ENCODE results near the gene PLIN4. TPM values are rescaled to one million over a fixed set of nuclear protein-coding genes. Genes with fewer than 3 reads are reported as not detected.

The PLIN4 gene
- total RNA-seq, 1 donor: 0.90 TPM

GRCh38 chr19:4474514-4475022 is 43.7 kb downstream of the PLIN4 start:
- DNase-seq (ENCODE audit: low read depth): peak; percentile 54
- H3K4me3 ChIP-seq (ENCODE audit: low read depth, low read length): peak overlapping the region; percentile 77
- no peak for TF ChIP-seq CTCF (IDR thresholded peaks at IDR 0.05; ENCODE audit: insufficient read depth, low read length)

GRCh38 chr19:4473763-4474513 is 44.3 kb downstream of the PLIN4 start:
- no peak for TF ChIP-seq CTCF (IDR thresholded peaks at IDR 0.05; ENCODE audit: insufficient read depth, low read length)
- peak overlapping the region; percentile 77 for H3K4me3 ChIP-seq (ENCODE audit: low read depth, low read length)
- DNase-seq (ENCODE audit: low read depth): no peak

GRCh38 chr19:4473011-4473762 is 45.1 kb downstream of the PLIN4 start:
- no peak for DNase-seq (ENCODE audit: low read depth)
- peak overlapping the region; percentile 77 for H3K4me3 ChIP-seq (ENCODE audit: low read depth, low read length)
- no peak for TF ChIP-seq CTCF (IDR thresholded peaks at IDR 0.05; ENCODE audit: insufficient read depth, low read length)

DNA sequence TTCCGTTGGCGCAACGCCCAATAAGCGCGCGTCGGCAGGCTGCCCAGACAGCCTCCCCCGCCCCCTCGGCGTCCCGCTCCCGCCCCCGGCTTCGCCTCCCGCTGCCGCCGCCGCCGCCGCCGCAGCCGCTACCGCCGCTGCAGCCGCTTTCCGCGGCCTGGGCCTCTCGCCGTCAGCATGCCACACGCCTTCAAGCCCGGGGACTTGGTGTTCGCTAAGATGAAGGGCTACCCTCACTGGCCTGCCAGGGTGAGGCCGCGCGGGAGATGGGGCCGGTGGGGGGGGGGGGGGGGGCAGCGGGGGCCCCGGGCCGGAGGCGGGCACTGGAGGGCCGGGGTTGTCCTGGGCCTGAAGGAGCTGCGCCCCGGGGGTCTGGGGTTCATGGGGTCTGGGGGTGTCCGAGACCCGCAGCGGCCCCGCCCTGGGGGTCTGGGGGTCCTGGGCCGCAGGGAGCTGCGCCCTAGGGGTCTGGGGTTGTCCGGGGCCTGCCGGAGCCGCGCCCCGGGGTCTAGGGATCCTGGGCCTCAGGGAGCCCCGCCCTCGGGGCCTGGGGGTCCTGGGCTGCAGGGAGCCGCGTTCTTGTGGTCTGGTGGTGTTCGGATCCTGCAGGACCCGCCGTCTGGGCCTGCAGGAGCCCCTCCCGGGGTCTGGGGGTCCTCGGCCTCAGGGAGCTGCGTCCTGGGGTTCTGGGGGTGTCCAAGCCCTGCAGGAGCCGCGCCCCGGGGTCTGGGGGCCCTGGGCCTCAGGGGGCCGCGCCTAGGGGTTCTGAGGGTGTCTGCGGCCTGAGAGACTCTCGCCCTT is 45.9 kb downstream of the PLIN4 start, which contains the start of gene HDGFL2:
TSS of gene HDGFL2 (plus strand) at position 124 of the 801 bp plus-strand sequence. CDS start at position 178, 54 bp downstream.
- no peak for DNase-seq (ENCODE audit: low read depth)
- no peak for TF ChIP-seq CTCF (IDR thresholded peaks at IDR 0.05; ENCODE audit: insufficient read depth, low read length)
- peak within 1 kb of the TSS; percentile 77 for H3K4me3 ChIP-seq (ENCODE audit: low read depth, low read length)

DNA sequence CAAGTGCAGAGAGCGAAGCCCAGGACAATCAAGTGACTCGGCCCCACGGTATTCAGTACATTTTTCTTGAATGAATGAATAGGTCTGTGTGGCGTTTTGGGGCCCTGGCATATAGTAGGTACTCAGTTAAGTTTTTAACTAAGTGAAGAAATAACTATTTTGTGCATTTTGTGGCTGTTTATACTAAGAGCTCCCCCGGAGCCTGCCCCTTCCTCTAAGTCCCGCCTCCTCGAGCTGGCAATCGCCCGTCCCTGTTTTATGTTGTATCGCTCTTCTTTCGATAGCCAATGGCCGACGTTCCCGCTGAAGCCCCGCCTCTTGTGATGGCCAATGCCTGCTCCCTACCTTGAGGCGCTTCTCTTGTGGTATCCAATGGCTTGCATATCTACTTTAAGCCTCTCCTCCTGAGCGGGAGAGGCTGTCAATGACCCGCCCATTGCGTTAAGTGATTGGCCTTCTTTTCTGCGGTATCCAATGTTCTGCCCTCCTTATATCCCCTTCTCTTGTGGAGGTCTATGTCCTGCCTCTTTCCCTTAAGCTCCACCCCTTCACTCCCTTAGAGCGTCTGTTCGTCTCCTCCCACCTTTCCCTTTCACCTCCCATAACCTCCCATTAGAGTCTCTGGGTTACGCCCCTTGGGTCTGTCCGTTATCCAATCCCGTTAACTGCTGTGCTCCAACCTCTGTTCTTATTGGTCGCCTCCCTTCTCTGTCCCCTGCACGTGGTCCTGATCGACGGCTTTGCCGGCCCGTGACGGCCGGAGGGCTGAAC is 46.7 kb downstream of the PLIN4 start:
- peak overlapping the region; percentile 69 for H3K4me3 ChIP-seq (ENCODE audit: low read depth, low read length)
- no peak for TF ChIP-seq CTCF (IDR thresholded peaks at IDR 0.05; ENCODE audit: insufficient read depth, low read length)
- DNase-seq (ENCODE audit: low read depth): peak; percentile 100

- H3K4me3 ChIP-seq (ENCODE audit: low read depth, low read length): no peak overlapping the region
- no peak for TF ChIP-seq CTCF (IDR thresholded peaks at IDR 0.05; ENCODE audit: insufficient read depth, low read length)
- DNase-seq (ENCODE audit: low read depth): no peak
Measured at GRCh38 chr19:4467835-4468234, 50.5 kb downstream of the PLIN4 start.
